Activated CD4-positive, alpha-beta T cell treated with anti-CD3 and anti-CD28 coated beads, Interleukin-10, Interleukin-2, amounts not matched to agents 100 ng/mL and 50 ng/mL, durations not matched to agents 16 hours and 8 hours (primary cell): Measurements from ENCODE around the gene CD209.
"Not testable (repeated sequence)": the region's sequence is repeated elsewhere in the genome, so short reads cannot be mapped to it uniquely, and the experiment has no call there.

ENCODE experiments used
- DNase-seq: peaks from one replicate; pipeline ENCODE4 v3.0.0-alpha.2; 2020

Gene CD209, protein sequence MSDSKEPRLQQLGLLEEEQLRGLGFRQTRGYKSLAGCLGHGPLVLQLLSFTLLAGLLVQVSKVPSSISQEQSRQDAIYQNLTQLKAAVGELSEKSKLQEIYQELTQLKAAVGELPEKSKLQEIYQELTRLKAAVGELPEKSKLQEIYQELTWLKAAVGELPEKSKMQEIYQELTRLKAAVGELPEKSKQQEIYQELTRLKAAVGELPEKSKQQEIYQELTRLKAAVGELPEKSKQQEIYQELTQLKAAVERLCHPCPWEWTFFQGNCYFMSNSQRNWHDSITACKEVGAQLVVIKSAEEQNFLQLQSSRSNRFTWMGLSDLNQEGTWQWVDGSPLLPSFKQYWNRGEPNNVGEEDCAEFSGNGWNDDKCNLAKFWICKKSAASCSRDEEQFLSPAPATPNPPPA

DNA sequence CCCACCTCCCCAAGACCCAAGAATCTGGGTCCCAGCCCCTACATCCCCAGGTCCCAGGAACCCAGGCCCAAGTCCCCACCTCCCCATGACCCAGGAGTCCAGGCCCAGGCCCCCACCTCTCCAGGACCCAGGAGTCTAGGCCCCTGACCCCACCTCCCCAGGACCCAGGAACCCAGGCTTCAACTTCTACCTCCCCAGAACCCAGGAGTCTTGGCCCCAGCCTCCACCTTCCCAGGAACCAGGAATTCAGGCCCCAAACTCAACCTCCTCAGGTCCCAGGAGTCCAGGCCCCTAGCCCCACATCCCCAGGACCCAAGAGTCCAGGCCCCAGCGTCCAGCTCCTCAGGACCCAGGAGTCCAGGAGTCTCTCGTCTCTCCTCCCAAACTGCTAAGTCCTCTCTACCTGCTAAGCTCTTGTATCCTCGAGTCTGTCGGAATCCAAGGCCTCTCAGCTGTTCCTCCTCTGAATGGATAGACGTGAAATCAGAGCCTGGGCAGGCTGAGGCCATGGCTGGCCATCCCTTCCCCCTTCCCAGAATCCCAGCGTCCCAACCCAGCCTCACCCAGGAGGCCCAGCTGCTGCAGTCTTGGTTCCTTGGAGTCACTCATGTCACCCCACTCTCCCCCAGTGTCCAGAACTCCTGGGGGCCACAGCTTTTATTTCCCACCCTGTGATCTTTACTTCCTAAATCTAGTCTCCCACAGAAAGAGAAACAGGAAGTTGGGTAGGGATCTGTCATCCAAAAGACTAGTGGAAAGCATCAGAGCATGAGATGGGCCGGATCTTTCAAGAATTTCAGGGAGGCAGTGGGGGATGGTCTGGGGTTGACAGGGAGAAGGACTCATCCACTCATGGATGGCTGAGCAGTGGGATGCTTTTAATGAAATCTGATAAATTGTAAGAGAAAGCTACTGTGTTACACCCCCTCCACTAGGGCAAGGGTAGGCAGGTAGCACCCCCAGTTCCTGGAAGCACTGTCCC, at the start of gene CD209:
CD209 (minus strand) TSS at position 632 of the 982 bp plus-strand sequence; CDS start at position 609, 23 bp downstream.
- no peak for DNase-seq

DNA sequence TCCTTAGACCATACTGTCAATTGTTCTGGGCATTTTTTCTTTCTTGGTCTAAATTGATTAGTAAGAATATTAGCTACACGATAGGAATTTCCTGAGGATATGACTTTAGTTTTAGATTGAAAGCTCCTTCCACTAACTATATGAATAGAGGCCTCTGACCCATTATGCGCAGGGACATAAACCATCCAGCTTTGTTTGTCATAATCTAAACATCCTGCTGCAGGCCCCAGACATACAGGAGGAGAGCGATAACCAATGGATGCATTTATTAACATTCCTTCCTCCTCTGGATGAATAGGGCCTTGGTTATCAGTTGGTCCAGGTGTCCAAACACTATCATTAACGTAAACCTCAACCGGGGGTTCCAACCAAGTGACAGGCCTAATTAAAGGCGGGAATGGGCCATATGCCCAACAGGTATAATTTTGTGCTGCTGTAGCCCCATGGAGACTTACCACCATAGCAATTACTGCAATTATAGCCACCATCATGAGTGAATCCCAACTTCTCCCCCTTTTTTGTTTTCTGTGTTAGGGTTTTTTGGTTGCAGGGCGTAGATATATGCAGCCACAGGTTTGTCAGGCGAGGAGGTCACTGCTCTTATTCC, 48.3 kb upstream of the CD209 start:
- DNase-seq: no peak

DNA sequence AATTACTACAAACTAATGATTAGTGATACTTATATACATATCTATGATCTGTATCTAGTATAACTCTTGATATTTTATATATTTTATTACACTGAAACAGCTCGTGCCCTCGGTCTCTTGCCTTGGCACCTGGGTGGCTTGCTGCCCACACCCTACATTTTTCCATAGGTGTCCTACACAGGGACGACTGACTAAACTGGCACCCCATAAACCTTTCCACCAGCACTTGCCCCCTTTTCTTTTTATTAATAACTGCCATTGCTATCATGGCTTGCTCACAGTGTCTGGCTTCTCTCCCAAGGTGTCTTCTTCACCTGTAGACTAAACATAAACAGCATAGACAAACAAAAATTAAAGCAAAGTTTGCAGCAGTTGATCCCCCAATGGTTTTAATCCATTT, 46.2 kb upstream of the CD209 start:
- DNase-seq: no peak

DNA sequence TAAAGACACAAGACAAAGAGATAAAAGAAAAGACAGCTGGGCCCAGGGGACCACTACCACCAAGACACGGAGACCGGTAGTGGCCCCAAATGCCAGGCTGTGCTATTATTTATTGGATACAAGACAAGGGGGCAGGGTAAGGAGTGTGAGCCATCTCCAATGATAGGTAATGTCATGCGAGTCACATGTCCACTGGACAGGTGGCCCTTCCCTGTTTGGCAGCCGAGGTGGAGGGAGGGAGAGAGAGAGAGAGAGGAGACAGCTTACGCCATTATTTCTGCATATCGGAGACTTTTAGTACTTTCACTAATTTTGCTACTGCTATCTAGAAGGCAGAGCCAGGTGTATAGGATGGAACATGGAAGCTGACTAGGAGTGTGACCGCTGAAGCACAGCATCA, 45.4 kb upstream of the CD209 start:
- DNase-seq: not testable (repeated sequence)

DNA sequence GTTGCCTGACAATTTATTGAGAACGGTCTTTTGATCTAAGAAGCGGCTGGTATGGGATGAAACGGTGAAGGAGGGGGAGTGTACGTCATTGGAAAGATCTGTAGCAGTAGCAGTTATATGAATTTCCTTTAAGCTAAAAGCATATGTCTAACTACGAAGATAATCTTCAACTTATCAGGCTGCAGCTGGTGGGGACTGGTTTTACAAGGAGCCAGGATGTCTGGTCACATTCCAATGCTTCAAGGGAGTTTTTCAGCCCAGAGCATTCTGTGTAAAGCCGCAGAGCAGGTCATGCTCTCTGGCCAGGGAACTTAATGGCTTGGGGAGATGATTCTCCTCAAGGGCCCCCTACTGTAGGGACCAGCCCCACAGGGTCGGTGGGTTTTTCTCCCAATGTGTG, 44.9 kb upstream of the CD209 start:
- DNase-seq: no peak

DNA sequence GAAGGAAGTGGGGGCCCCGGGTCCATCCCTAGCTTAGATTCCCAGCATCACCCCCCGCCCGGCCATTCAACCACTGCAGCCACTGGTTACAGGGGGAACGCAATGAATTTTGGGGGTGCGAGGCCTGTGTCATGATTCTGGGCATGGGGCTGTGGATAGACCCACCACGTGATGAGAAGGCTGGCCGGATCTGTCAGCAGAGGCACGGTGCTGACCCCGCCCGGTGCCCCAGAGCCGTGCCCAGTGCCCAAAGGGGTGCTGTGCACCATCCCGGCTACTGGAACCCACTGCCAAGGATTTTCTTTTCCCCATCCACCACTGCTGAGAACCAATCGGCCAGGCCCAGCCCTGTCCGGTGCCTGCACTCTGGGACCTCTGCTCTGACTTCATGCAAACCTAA, 43.1 kb upstream of the CD209 start:
- no peak for DNase-seq

DNA sequence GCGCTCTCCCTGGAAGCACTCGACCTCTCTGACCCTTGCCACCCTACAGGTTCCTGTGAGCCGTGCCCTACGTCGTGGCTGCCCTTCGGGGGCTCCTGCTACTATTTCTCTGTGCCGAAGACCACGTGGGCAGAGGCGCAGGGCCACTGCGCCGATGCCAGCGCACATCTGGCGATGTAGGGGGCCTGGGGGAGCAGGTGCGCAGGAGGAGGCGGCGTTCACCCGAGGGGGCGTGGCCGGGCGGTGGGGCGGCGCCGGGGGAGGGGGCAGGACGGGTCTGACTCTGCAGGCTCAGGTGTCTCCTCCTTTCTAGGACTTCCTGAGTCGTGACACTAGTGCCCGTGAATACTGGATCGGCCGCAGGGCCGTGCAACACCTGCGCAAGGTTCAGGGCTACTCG, 42.1 kb upstream of the CD209 start:
- DNase-seq: no peak

DNA sequence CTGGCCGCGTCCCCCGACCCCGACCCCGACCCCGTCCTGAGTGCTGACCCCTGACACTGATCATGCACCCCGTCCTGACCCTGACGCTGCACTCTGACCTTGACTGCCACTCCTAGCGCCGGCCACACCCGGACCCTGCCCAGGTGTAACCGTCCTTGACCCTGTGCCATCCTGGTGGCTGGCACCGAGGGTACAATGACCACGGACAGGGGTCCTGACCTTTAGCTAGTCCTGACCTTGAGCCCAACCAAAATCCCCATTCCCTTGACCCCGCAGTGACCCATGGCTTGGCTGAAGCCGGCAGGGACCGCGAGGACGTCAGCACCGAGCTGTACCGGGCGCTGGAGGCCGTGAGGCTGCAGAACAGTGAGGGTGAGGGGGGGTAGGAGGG, 41.6 kb upstream of the CD209 start:
- no peak for DNase-seq

DNA sequence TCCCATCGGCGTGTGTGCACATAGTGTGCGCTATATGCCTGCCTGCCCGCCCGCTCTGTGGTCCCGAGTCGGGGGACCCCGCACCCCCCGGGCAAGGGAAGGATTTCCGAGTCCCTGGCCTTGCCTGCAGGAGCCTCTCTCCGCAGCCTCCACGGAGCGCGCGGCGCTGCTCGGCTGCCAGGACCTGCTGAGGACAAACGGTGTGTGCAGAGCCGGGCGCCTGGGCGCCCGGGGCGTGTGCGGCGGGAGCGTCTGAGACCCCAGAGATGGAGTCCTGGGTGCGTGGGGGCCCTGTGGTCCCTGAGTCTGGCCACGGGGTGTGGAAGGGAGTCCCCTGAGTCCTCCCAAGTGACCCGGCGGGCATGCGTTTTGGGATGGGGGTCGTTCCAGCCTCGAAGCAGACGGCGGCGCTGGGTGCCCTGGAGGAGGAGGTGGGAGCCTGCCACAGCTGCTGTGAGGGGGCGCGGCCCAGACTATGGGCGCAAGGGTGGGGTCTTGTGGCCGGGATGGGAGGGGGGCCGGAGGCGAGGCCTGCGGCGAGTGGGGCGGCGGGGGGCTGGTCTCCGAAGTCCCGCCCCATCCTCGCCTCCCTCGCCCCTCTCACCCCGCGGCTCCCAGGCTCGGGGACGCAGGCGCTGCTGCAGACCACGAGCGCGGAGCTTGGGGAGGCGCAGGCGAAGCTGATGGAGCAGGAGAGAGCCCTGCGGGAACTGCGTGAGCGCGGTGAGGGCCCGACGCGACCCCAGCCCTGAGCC, 41.0 kb upstream of the CD209 start:
- DNase-seq: no peak

DNA sequence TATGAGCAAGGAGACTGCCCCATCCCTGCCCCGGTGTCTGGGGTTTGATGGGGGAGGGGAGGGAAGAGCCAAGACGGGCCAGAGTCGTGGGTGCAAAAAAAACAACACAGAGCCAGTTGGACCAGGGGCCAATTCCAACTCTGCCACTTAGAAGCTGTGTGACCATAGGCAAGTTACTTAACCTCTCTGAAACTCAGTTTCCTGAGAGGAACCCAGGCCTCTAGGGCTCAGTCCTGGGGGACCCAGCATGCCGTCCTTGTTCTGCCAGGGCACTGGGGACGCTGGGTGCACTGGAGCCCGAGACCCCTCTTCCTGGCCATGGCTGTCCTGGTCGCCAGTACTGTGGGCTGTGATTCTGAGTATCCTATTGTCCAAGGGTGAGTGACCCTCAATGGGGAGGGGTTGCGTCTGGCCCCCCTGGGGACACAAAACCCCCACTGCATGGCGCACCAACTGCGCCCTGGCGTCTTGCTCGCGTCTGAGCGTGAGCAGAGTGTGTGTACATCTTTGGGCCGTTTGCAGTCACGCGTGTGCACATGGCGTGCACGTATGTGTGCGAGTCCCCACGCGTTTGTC, 40.4 kb upstream of the CD209 start:
- DNase-seq: no peak

DNA sequence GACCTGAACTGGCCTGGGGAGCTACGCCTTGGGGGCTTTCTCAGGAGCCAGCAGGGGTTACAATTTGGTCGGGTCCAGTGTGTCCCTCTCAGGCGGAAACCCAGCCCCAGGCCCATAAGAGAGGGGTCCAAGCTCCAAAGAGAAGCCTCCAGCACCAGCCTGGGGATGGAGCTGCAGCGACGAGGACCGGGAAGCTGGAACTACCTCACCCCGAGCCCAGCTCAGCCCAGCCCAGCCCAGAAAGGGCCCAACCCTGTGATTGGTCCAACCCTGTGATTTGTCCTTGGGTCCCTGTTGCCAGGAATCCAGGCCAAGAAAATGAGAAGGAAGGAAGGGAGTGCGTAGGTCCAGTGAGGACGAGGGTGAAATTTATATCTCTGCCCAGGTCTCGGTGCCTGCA, 39.8 kb upstream of the CD209 start:
- no peak for DNase-seq

DNA sequence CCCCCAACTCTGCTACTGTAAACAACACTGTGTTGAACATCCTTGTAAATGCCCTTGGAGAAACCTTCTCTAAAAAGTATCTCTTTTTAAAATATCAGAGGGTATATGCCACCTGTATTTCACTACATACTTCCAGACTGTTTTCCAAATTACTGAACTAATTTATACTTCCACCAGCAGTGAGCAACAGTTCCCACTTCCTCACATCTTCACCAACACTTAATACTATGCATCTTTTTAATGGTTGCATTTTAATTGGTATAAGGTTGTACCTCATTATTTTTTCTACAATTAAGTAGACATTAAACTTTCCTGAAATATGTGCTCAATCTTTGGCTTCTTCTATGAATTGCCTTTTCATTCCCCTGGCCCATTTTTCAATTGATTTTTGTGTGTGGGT, 37.5 kb upstream of the CD209 start:
- no peak for DNase-seq

DNA sequence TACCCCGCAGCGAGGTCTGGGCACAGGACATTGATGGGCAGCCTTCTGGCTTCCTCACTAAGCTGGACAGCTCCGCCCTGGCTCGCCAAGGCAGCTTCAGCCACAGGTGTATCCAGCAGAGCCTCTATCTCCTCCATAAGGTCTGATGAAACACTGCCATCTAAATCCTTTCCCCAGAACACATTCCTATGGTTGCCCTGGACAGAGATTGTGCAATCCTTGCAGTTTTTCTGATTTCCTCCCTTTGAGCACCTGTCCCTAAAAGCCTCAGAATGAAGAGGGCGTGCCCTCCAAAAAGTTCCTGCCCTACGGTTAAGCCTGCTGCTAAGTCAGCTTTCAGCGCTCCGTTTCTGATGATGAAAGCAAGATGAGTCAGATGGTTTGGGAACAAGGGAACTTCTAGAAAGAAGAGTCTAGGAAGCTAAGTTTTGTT, 36.7 kb upstream of the CD209 start:
- no peak for DNase-seq

DNA sequence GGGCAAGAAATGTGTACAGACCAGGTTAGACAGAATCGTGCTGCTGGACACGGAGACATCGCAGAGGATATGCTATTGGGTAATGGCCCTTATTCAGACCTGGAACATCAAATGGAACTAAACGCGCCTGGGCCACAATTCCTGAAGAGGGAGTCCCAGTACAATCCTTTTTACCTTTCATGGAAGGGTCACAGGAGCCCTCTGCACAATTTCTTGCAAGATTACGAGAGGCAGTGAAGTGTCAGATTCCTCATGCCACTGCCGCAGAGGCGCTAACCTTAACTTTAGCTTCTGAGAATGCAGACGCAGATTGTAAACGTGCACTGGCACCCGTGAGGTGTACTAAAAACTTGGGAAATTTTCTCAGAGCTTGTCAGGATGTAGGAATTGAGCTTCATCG, 33.8 kb upstream of the CD209 start:
- no peak for DNase-seq

DNA sequence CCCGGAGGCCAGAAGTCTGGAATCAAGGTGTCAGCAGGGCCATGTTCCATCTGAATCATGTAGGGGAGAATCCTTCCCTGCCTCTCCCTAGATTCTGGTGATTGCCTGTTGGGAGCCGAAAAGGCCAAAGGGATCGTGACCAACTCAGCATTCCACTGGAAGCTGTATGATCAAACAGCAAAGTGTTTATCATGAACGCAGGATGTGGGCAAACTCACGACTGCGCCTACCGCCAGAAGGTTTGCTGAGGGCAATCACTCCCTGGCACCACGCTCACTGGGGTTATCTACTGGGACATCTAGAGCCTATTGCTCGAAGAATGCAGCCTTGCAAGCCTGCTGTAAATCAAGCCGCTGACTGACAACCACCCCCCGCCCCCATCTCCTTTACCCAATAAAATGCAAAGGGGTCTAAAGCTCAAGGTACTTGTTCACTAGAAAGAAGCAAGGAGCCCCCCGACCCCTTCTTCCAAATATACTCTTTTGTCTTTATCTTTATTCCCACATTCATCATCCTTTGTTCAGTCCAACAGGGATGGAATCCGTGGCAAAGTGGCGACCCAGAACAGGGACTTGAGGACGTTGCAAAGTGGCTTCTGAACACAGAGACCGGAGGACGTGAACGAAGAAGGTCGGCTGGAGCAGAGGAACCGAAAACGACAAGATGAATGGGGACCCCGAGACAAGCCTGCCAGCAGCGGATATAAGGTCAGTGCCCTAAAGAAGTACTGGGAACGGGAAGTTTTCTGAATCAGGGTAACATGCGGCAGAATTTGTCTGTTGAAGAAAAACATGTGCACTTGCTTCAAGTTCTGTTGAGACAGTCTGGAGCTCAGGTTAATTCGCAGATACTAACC, 32.5 kb upstream of the CD209 start:
- no peak for DNase-seq

DNA sequence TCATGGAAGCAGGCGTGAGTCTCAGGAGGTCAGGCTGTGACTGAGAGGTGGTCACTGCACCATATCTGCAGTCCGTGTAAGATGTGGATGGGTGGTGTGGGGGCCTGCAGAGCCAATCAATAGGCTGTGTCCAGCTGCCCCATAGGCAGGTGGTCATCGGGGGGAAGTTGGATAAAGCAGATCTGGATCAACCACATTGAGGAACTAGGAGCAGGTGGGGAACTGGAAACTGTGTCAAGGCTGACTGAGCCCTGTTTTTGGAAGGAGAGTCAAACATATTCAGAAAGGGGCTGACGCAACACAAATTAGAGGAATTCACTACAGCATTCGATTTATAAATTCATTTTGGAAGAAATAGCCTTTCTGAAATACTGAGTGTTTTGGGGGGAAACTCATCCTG, 30.7 kb upstream of the CD209 start:
- no peak for DNase-seq

DNA sequence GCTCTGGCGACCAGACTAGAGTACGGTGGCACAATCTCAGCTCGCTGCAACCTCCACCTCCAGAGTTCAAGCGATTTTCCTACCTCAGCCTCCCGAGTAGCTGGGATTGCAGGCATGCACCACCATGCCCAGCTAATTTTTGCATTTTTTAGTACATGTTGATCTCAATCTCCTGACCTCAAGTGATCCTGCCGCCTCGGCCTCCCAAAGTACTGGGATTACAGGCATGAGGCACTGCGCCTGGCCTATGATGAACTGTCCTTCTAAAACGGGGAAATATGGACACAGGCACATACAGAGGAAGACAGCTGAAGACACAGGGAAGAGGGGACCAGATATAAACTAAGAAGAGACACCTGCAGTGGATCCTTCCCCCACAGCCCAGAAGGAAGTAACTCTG, 28.4 kb upstream of the CD209 start:
- DNase-seq: no peak

DNA sequence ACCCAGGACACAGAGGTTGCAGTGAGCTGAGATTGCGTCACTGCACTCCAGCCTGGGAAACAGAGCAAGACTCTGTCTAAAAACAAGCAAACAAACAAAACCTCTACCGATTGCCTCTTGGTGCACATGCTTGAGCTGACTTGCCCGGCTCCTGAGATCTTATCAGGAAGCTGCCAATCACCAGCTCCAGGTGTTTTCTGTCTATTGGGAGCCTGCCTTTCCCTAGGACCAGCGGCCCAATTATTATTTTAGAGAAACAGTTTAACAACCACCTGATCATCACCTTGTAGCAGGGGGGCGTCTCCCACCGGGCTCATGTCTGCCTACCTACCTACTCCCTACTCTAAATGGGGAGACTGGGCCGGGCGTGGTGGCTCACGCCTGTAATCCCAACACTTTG, 26.5 kb upstream of the CD209 start:
- DNase-seq: no peak

DNA sequence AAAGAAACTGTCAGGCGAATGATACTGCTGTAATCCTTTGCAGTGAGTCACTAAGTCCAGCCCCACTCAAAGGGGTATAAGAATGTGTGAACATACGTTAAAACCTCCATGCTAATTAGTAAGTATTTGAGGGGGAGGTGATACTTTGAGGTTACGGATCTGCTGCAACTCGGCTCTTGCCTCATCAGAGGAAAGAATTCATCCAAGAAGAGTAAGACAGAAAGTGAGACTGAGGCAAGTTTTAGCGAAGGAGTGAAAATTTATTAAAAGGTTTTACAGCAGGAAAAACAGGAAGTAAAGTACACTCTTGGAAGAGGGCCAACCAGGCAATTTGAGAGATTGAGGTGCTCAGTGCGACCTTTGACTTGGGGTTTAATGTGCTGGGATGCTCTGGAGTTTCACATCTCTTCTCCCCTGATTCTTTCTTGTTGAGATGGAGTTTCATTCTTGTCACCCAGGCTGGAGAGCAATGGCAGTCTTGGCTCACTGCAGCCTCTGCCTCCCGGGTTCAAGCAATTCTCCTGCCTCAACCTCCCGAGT, 25.5 kb upstream of the CD209 start:
- peak; percentile 87 for DNase-seq

DNA sequence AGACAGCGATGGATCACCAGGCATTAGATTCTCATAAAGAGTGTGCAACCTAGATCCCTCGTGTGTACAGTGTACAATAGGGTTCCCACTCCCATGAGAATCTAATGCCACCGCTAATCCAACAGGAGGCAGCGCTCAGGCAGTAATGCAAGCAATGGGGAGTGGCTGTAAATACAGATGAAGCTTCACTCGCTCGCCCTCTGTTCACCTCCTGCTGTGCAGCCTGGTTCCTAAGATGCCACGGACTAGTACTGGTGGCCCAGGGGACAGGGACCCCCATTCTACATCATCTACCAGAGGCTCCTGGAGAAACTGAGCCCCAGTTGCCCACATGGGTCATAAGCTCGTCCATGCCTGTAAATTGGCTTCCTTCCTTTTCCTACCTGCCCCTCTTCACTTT, 23.7 kb upstream of the CD209 start:
- DNase-seq: no peak

DNA sequence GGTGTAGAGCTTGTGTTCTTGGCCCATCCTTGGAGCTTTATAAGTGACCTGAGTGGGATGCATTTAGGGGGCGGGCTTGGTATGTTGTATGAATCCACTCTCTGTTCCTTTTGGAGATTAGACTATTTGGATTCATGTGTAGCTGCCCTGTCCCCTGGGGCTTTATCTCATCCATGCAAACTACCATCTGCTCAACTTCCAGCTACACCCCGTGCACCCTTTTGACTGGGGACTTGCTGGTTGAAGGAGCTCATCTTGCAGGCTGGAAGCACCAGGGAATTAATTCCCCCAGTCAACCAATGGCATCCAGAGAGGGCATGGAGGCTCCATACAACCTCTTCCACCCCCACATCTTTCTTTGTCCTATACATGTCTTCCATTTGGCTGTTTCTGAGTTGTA, 21.8 kb upstream of the CD209 start:
- DNase-seq: no peak
